Thymus (tissue), 11 donors: ENCODE results near the gene SDS. TPM values are rescaled to one million over a fixed set of nuclear protein-coding genes. Genes with fewer than 3 reads are reported as not detected.
A peak's percentile ranks its signal among the peaks of the same experiment; 100 is the strongest.
"Not testable (repeated sequence)": the region's sequence is repeated elsewhere in the genome, so short reads cannot be mapped to it uniquely, and the experiment has no call there.

ENCODE experiments used
- DNase-seq, 9 donors: peaks; one replicate each; pipeline ENCODE4 v3.0.0-alpha.2; 2013; ENCODE audit warnings: low spot score in 9 of 9, low read depth in 6 of 9, missing footprints in 1 of 9
- H3K27ac ChIP-seq, 2 donors: one replicate each; pipeline ENCODE4 v1.5.1; 2013; ENCODE audit warnings: control low read depth in 1 of 2, low read depth in 1 of 2, low read length in 1 of 2, mild to moderate bottlenecking in 1 of 2, moderate library complexity in 1 of 2
- H3K27me3 ChIP-seq, 2 donors: one replicate each; pipeline ENCODE4 v1.5.1; 2013; ENCODE audit warnings: low read length in 1 of 2; ENCODE audit not compliant: control insufficient read depth in 2 of 2, insufficient read depth in 1 of 2
- H3K36me3 ChIP-seq, 2 donors: one replicate each; pipeline ENCODE4 v1.5.1; 2013; ENCODE audit warnings: low read length in 1 of 2, mild to moderate bottlenecking in 1 of 2, moderate library complexity in 1 of 2; ENCODE audit not compliant: control insufficient read depth in 2 of 2, insufficient read depth in 2 of 2
- H3K4me1 ChIP-seq, 2 donors: one replicate each; pipeline ENCODE4 v1.5.1; 2013; ENCODE audit warnings: low read length in 2 of 2; ENCODE audit not compliant: control insufficient read depth in 2 of 2, insufficient read depth in 2 of 2
- H3K4me3 ChIP-seq, 2 donors: one replicate each; pipeline ENCODE4 v1.5.1; 2013; ENCODE audit warnings: low read length in 2 of 2, control low read depth in 1 of 2, mild to moderate bottlenecking in 1 of 2
- H3K9me3 ChIP-seq, 2 donors: one replicate each; pipeline ENCODE4 v1.5.1; 2013; ENCODE audit warnings: low read length in 1 of 2, mild to moderate bottlenecking in 1 of 2; ENCODE audit not compliant: control insufficient read depth in 2 of 2, insufficient read depth in 1 of 2
- WGBS: extraction: QIAGEN DNeasy Blood & Tissue Kit; methylation state at CpG from one replicate; pipeline ENCODE4 v1.1.7; 2013; 5-methylcytosine and 5-hydroxymethylcytosine counted together
- polyA plus RNA-seq: library from polyadenylated mRNA; stranded (reverse); fragments of 200-250 nt; gene quantifications from one replicate; pipeline ENCODE4 v1.2.3, GENCODE V29; 2013
- total RNA-seq: library from RNA; stranded (reverse); fragments of 120-200 nt; gene quantifications from one replicate; pipeline ENCODE4 v1.2.4, GENCODE V29; 2013
- donor health status: healthy.

The SDS gene
- total and polyA plus RNA-seq, 2 donors = 0.52 to 26.3 TPM

DNA sequence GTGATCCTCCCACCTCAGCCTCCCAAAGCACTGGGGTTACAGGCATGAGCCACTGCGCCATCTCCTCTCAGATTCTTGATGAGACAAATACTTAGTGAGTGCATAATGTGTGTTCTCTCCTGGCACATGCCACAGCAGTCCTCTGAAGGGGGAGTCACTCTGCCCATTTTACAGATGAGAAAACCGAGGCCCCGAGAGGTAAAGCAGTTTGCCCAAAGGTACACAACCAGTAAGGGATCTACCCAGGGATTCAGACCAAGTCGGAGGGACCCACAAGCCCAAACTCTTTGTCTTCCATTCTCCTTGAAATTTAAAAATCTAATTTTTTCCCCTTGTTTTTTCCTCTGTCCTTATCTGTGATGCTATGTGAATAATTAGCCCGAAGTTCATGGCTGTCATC, 39.0 kb downstream of the SDS start:
- H3K9me3 ChIP-seq = no peaks in the 10 kb centered on the region
- H3K4me1 ChIP-seq = no peaks in the 10 kb centered on the region
- no peak for DNase-seq
- no peaks in the 10 kb centered on the region for H3K36me3 ChIP-seq
- H3K27ac ChIP-seq = no peak overlapping the region
- 98% methylated on average over 5 of the region's 5 CpGs for WGBS
- H3K4me3 ChIP-seq = no peak overlapping the region
- no peaks in the 10 kb centered on the region for H3K27me3 ChIP-seq

DNA sequence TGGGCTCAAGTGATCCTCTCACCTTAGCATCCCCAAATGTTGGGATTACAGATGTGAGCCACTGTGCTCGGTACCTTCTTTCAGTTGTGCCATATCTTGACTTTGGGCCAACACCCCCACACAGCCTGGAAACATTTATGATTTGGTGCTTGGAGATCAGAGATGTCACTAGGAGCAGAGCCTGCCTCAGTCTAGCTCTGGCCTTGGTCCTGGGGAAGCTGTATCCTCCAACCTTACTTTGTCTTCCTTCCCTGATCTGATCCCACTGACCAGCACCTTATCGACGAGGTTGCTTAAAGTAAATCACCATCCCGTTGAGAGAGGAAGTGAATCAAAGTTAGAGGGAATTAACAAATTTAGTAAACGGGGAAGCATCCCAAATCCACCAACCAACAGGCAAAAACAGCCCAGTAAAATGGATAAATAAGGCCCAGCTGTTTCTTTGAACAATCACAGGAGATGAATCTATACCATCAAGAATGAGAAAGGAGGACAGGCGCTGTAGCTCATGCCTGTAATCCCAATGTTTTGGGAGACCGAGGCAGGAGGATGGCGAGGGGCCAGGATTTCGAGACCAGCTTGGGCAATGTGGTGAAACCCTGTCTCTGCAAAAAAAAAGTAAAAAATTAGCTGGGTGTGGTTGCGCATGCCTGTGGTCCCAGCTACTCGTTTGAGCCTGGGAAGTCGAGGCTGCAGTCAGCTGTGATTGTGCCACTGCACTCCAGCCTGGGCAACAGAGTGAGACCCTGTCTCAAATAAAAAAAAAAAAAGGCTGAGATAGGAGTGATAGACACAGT, 41.9 kb downstream of the SDS start:
- DNase-seq = no peak
- H3K9me3 ChIP-seq = no peaks in the 10 kb centered on the region
- 94% methylated on average over 12 of the region's 12 CpGs for WGBS
- no peak overlapping the region for H3K4me3 ChIP-seq
- H3K4me1 ChIP-seq = peaks cover 7 to 13% of the 10 kb centered on the region in 2 donors
- no peaks in the 10 kb centered on the region for H3K36me3 ChIP-seq
- peaks cover 0 to 5% of the 10 kb centered on the region in 2 donors for H3K27me3 ChIP-seq
- H3K27ac ChIP-seq = no peak overlapping the region

DNA sequence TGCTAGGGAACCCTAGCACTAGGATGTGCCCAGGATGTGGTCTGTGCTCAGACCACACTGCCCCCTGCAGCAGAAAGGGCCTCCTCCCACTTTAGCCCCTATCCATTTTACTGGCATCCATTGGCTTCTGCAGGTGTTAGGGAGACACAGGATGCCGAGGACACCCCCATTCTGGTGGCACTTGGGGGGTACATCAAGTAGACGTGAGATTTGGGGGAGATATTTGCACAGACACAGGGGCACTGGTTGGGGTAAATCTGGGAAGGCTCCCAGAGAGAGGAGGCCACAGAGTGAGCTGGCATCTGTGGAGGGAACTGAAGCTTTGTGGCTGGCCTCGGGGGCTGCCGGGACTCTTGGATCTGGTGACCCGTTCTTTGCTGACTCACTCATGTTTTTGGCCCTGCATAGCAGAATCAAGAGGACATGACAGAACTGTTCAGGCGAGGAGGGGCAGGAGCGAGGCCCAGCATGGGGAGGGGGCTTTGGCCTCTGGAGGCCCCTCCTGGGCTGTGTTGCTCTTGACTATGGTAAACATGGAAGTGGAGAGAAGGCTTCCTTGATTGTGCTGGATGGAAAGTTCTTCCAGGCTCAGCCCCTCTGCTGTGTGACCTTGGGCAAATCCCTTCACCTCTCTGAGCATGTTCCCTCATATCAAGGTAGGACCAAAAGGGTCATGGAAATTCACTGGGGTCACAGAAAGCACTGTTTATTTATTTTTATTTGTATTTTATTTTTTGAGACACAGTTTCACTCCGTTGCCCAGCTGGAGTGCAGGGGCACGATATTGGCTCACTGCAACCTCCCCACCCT, 43.5 kb downstream of the SDS start:
- 90% methylated on average over 9 of the region's 9 CpGs for WGBS
- Histone ChIP-seq H3K4me1 (peaks cover 7 to 13% of the 10 kb centered on the region in 2 donors), H3K27ac (no peak overlapping the region), H3K36me3 (no peaks in the 10 kb centered on the region), H3K4me3 (no peak overlapping the region), H3K9me3 (no peaks in the 10 kb centered on the region), H3K27me3 (peaks cover 0 to 5% of the 10 kb centered on the region in 2 donors)
- no peak for DNase-seq

DNA sequence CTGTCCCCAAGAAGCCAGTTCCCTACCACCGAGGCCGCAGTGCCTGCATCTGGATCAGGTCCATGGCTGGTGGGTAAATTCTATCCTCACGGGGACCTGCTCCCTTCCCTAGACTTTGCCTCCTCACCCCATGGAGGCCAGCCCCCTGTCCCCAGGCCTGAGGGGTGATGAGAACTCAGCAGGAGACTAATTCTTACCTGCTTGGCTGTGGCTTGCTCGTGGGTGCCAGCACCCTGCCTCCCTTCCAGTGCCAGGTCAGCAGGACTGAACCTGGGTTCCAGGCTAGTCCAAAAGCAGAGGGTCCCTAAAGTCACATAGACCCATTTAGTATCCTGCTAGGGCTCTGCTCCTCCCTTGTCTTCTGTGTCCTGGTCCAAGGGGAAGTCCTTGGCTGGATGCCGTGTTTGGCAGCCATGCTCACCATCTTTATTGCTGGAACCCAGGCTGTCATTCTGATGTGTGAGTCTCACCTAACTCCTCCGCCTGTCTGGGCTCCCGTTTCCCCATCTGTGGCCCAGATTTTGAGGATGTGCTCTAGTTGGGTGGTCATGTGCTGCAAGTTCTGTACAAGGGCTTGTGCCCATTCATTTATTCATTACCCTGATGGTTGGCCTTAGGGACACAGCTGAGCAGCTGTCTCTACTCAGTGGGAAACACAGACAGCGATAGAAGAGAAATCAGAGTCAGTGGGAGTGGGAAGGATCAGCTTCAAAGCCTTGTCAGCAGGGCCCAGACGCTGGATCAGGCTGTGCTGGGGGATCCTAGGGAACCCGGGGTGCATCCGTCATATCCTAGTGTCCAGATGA, 44.4 kb downstream of the SDS start:
- Histone ChIP-seq H3K4me3 (peak overlapping the region; percentile 55 to 70), H3K9me3 (no peaks in the 10 kb centered on the region), H3K36me3 (no peaks in the 10 kb centered on the region), H3K27ac (peak overlapping the region in 1 of 2 donors; percentile 26), H3K4me1 (peaks cover 7 to 13% of the 10 kb centered on the region in 2 donors), H3K27me3 (peaks cover 0 to 5% of the 10 kb centered on the region in 2 donors)
- 74% methylated on average over 11 of the region's 11 CpGs for WGBS
- peak in 2 of 9 donors; percentile 3 to 8 for DNase-seq

DNA sequence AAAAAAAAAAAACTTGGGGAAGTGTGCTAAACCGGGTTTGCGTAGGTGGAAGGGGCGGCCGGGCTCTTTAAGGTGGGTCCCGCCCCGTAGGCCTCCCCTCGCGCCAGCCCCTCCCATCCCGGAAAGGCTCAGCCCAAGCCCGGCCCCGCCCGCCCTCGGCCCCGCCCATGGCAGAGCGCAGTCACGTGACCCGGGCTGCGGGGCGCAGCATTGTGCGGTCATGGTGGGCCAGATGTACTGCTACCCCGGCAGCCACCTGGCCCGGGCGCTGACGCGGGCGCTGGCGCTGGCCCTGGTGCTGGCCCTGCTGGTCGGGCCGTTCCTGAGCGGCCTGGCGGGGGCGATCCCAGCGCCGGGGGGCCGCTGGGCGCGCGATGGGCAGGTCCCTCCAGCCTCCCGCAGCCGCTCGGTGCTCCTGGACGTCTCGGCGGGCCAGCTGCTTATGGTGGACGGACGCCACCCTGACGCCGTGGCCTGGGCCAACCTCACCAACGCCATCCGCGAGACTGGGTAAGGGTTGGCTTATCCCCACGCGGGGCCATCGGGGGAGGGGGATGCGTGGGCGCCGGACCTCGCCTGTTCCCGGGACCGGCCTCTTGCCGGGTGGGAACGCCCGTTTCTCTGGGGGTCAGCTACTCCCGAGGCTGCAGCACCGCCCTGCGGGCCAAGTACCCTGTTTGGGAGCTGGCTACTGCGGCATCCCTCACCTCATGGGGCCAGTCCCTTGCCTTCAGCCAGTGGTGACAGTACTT, 45.1 kb downstream of the SDS start, which contains the start of gene PLBD2:
TSS of gene PLBD2 (plus strand) at position 207 of the 752 bp plus-strand sequence. CDS start at position 221, 14 bp downstream.
- H3K4me3 ChIP-seq = peak within 1 kb of the TSS; percentile 55 to 70
- H3K9me3 ChIP-seq = no peaks in the 10 kb centered on the region
- peak; percentile 71 to 96 (median 93) for DNase-seq
- H3K27ac ChIP-seq = peak within 1 kb of the TSS; percentile 26 to 82
- peaks cover 0 to 5% of the 10 kb centered on the region in 2 donors for H3K27me3 ChIP-seq
- peaks cover 7 to 13% of the 10 kb centered on the region in 2 donors for H3K4me1 ChIP-seq
- 5% methylated on average over 67 of the region's 67 CpGs for WGBS
- H3K36me3 ChIP-seq = no peaks in the 10 kb centered on the region

DNA sequence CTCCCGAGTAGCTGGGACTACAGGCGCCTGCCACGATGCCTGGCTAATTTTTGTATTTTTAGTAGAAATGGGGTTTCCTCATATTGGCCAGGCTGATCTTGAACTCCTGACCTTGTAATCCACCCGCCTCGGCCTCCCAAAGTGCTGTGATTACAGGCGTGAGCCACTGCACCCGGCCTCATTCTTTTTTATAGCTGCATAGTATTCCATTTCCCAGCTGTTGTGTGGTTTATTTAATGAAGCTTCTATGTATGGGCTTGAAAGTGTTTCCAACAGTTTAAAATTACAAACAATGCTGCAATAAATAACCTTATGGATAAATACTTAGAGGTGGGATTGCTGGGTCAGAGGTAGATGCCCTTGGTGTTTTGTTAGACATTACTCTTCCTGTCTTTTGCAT, 49.5 kb downstream of the SDS start:
- peaks cover 7 to 10% of the 10 kb centered on the region in 2 donors for H3K4me1 ChIP-seq
- H3K9me3 ChIP-seq, DNase-seq, H3K27ac ChIP-seq, H3K4me3 ChIP-seq, H3K36me3 ChIP-seq: not testable (repeated sequence)
- peaks cover 0 to 15% of the 10 kb centered on the region in 2 donors for H3K27me3 ChIP-seq
- WGBS = 93% methylated on average over 7 of the region's 7 CpGs

DNA sequence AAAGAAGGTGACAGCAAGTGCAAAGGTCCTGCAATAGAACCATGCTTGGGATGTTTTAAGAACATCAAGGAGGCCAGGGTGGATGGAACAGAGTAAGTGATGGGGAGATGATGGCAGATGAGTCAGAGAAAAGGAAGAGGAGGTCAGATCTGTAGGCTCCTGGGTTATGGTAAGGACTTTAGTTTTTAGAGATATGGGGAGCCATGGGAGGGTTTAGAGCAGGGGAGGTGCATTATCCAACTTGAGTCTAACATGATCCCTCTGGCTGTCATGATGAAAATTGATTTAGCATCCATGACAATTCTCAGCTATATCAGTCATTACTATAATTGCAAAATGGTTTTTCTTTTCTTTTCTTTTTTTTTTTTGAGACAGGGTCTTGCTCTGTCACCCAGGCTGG, 52.6 kb downstream of the SDS start:
- DNase-seq = no peak
- H3K27me3 ChIP-seq = peaks cover 0 to 18% of the 10 kb centered on the region in 2 donors
- H3K36me3 ChIP-seq = no peaks in the 10 kb centered on the region
- H3K4me3 ChIP-seq = no peak overlapping the region
- H3K4me1 ChIP-seq = no peaks in the 10 kb centered on the region
- no peaks in the 10 kb centered on the region for H3K9me3 ChIP-seq
- no peak overlapping the region for H3K27ac ChIP-seq

DNA sequence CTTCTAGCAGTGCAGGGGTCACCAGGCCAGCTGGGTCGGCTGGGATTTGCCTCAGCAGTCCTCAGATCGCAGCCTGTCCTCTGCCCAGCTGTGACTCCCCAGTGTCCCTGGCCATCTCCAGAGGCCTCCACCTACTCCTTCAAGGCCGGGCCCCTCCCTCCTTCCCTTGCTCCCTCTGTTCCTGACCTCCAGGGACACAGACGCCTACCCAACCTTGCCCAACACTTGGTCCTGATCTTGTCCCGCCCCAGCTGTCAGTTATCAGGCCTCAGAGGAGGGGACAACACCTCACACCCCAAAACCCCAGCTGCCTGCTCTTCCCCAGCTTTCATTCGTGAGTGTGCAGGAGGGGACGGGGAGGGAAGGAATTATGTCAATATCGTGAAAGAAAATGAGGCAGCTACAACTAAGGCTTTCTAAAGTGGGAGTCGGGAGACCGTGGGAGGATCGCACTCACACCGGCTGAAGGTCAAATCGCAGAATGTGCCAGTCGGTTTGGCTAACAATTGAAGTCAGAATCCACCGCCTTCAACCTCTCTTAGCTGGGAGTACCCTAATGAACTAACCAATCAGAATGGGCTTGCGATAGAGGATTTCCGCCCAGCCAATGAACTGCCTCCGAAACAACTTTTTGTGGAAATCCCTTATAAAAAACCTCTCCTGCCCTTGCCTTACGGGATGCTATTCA, 54.7 kb downstream of the SDS start:
- H3K27ac ChIP-seq = no peak overlapping the region
- no peak overlapping the region for H3K4me3 ChIP-seq
- no peaks in the 10 kb centered on the region for H3K36me3 ChIP-seq
- H3K4me1 ChIP-seq = no peaks in the 10 kb centered on the region
- DNase-seq = no peak
- WGBS = 88% methylated on average over 19 of the region's 19 CpGs
- H3K9me3 ChIP-seq = no peaks in the 10 kb centered on the region
- peaks cover 0 to 18% of the 10 kb centered on the region in 2 donors for H3K27me3 ChIP-seq
